Endometrial microvascular endothelial cells (primary cell): ENCODE data around the gene TADA1. TPM values are rescaled to one million over a fixed set of nuclear protein-coding genes. Genes with fewer than 3 reads are reported as not detected.

ENCODE experiments used
- in situ Hi-C: cut with HindIII; loops from 2 replicates; pipeline ENCODE4 v1.10.0; 2017; ENCODE audit warnings: low sequenced_read_pairs, low pct_unique_long_range_greater_than_20kb; ENCODE audit errors: inconsistent ontology term
- total RNA-seq: library from RNA; depleted of rRNA; stranded (reverse); fragments of >200 nt; gene quantifications from one replicate; pipeline ENCODE4 v1.2.3, GENCODE V29; 2015; ENCODE audit errors: inconsistent ontology term

The TADA1 gene, protein sequence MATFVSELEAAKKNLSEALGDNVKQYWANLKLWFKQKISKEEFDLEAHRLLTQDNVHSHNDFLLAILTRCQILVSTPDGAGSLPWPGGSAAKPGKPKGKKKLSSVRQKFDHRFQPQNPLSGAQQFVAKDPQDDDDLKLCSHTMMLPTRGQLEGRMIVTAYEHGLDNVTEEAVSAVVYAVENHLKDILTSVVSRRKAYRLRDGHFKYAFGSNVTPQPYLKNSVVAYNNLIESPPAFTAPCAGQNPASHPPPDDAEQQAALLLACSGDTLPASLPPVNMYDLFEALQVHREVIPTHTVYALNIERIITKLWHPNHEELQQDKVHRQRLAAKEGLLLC
- total RNA-seq, result 12.0 TPM

- in situ Hi-C loops, result no loop called here
Observed at GRCh38 chr1:166875734-166876539, at the start of gene TADA1. TSS of gene TADA1 (minus strand) at chr1:166876264. CDS start at chr1:166876233, 31 bp downstream.

GRCh38 chr1:166924823-166925541 lies 48.9 kb upstream of the TADA1 start:
- in situ Hi-C loops, result no loop called here

GRCh38 chr1:166920561-166921475 lies 44.8 kb upstream of the TADA1 start:
- in situ Hi-C loops, result no loop called here

DNA sequence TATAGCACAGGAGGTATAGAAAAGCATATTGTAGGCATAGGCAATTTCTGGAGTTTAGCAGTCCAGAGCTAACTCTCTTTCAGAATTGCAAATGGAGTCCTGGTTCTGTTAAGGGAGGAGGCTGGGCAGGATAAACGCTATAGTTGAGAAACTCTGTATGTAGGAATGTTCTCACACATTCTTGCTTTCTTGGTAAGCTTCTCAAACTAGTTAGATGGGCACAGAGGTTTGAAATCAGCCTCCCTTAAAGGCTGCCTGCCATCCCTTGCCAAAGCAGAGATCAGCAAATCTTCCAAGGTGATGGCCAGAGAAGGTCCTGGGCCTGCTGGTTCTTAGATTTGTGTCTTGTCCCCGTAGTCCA lies 42.9 kb upstream of the TADA1 start:
- in situ Hi-C loops, result no loop called here

DNA sequence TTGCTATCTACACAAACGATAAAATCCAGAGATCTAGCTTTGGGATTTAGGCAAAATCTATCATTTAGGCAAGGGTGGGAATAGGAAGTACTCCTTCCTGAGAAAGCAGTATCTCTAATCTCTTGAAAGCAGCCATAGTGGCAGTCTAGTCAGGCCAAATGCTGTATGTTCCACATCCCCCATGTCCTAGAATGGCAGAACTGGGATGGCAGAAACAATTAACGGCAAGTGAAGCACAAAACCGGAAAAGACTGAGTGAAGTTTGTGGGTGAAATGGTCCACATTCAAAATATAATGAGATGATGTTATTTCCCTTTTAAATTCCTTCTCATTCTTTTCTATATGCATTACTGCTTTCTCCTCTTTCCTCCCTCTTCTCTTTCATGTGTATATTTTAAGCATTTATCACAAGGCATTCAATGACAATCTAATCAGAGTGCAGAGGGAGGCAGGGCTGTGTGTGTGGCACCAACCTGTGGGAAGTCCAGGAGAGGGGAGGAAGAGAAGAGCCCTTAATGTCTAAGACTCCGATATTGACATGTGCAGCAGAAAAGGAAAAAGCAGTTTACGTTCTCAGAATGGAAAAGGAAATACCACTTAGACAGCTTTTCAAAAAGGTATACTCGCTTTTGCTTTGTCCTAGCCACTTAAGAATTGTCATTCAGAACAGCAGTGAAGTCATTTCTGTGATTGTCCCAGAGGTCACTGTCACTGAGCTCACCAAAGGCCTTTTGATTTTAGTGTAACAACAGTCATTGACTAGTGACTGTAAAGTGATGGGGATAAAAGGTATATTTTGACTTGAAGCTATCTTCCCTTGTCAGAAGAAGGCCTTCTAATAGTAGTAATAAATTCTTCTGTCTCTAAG lies 42.3 kb upstream of the TADA1 start:
- in situ Hi-C loops, result no loop called here

- in situ Hi-C loops, result no loop called here
Observed at GRCh38 chr1:166915941-166916340, 39.9 kb upstream of the TADA1 start.

DNA sequence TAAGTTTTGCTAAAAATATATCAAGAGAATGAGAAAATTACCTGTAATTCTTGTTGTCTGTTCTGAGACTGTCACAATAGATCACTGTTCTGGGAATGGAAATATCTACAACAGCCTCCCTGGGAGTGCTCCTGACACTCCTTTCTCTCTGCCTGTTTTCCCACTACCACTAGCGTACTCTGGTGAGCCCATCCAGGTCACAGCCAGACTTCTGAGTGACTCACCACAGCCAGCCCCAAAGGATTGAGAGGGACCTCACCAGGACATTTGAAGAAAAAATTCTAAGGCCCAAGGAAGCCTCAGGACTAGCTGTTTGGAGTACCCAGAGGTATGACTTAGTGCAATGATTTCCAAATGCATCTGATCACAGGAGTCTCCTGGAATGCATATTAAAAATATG lies 39.0 kb upstream of the TADA1 start:
- in situ Hi-C loops, result no loop called here

- in situ Hi-C loops, result no loop called here
Observed at GRCh38 chr1:166914111-166914510, 38.0 kb upstream of the TADA1 start.

DNA sequence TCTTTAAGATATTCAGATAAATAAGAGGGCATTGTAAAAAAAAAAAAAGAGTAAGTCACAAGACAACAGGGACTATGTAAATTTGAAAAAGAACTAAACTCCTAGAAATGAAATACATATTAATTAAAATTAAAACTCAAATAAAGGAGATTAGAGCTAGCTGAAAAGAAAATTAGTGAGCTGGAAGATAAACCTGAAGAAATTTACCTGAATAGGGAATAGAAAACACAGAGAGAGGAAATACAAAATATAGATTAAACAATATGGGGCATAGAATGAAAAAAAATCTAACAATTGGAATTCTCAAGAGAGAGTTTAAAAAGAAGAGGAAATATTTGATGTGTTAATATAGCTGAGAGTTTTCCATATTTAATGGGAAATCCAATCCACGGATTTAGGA lies 35.6 kb upstream of the TADA1 start:
- in situ Hi-C loops, result no loop called here

- in situ Hi-C loops, result no loop called here
Observed at GRCh38 chr1:166910396-166910994, 34.4 kb upstream of the TADA1 start.

DNA sequence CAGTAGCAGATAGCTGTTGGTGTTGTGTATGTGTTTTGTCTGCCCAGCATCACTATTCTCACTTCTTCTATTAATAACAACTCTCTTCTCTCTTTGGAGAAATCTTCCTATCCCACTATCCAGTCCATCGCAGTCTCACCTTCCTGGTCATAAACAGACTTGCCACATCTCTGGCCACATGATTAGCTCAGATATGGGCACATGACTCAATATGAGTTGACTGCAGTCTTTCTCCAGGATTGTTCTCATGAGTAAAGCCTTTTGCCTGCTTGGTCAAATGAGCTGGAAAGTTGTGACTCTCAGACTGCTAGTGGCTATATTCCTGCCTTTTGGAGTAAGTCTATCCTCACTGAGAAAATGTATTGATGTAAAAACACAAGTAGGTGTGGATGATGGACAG lies 32.9 kb upstream of the TADA1 start:
- in situ Hi-C loops, result no loop called here

- in situ Hi-C loops, result no loop called here
Observed at GRCh38 chr1:166907763-166908162, 31.7 kb upstream of the TADA1 start.

- in situ Hi-C loops, result no loop called here
Observed at GRCh38 chr1:166907051-166907450, 31.0 kb upstream of the TADA1 start.

DNA sequence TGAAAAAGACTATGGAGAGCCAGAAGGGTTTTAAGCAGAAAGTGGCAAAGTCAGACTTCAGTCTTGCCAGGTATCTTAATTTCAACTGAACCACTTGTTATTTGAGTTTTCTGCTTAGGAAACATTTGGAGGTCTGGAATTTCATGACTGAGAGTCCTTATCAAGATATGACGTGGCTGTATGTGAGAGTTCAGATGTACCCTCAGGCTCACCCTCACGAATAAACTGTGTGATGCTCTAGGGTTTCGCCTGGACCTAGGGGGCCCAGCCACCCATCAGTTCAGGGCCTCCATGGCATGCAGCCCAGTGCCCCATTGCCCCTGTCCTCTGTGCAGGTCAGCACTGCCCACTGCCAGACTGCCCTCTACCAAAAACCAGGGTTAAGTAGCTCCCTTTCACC lies 30.6 kb upstream of the TADA1 start:
- in situ Hi-C loops, result no loop called here

DNA sequence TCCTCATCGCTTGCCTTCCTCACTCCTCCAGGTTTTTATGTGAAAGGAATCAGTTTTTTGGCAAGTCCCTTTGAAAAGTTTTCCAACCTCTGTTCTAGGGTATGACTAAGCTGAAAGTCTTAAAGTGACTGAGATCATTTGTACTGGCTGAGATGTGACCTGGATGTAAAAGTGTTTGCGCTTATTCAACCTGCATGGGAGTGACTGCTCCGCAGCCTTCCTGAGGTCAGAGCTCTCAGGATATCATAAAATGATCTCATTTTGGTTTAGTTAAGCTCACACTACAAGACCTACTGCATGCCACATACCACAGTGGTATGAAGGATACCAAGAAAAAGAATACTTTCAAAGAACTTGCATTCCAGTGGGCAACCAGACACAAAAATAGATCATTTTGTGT lies 29.8 kb upstream of the TADA1 start:
- in situ Hi-C loops, result no loop called here

GRCh38 chr1:166905136-166905535 lies 29.1 kb upstream of the TADA1 start:
- in situ Hi-C loops, result no loop called here

DNA sequence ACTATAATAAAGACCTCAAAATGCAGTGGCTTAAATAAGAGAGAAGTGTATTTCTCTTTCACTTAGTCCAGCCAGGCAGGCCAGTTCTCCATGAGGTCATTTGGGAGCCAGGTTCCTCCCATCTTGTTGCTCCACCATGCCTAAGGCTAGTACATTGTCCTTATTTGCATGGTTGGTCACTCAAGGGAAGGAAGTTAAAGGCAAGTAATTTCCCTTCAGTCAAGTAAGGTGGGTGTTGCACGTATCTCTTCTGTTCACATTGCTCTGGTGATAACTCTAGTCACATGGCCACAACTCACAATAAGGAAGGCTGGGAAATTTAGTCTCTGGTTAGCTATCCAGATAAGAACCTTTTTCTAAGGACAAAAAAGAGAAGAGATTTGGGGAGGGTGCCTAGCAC lies 27.2 kb upstream of the TADA1 start:
- in situ Hi-C loops, result no loop called here

- in situ Hi-C loops, result no loop called here
Observed at GRCh38 chr1:166902279-166902678, 26.2 kb upstream of the TADA1 start.
